Ishikawa (cell line): ENCODE results near the gene KRTAP5-4.

ENCODE experiments used
- CEBPB ChIP-seq: IDR thresholded peaks from 2 replicates; pipeline ENCODE4 v1.6.1; 2012
- CREB1 ChIP-seq: IDR thresholded peaks from 2 replicates; pipeline ENCODE4 v1.6.1; 2012; ENCODE audit warnings: low read depth
- EGR1 ChIP-seq: IDR thresholded peaks from 2 replicates; pipeline ENCODE4 v1.6.1; 2012
- EP300 ChIP-seq: IDR thresholded peaks from 2 replicates; pipeline ENCODE4 v1.6.1; 2012; ENCODE audit warnings: borderline replicate concordance
- MAX ChIP-seq: IDR thresholded peaks from 2 replicates; pipeline ENCODE4 v1.6.1; 2012
- RAD21 ChIP-seq: IDR thresholded peaks from 2 replicates; pipeline ENCODE4 v1.6.1; 2012; ENCODE audit warnings: low read depth
- REST ChIP-seq: IDR thresholded peaks from 2 replicates; pipeline ENCODE4 v1.6.1; 2012; ENCODE audit warnings: low read depth, mild to moderate bottlenecking
- ZBTB7A ChIP-seq: IDR thresholded peaks from 2 replicates; pipeline ENCODE4 v1.6.1; 2012; ENCODE audit warnings: low read depth

GRCh38 chr11:1573077-1573902 is 48.6 kb downstream of the KRTAP5-4 start:
- no peak for TF ChIP-seq EP300
- no peak for TF ChIP-seq REST
- TF ChIP-seq EGR1, result no peak
- no peak for TF ChIP-seq CREB1
- no peak for TF ChIP-seq CEBPB
- TF ChIP-seq RAD21, result no peak
- TF ChIP-seq MAX, result no peak
- no peak; the same call in 1 of the 2 replicates for TF ChIP-seq ZBTB7A
